HCT116 (cell line): Measurements from ENCODE around the gene PPIL3.

ENCODE experiments used
- CTCF ChIP-seq, 3 experiments: fragments of 200-600 bp in 1 of 3; sonication (generic) in 1 of 3; IDR thresholded peaks in 2 of 3; conservative IDR thresholded peaks in 1 of 3; 2 replicates each; pipeline ENCODE4 v1.5.1; 2012 to 2017; ENCODE audit warnings: low read depth in 2 of 3, low read length in 2 of 3, antibody characterized with exemption in 1 of 3, borderline replicate concordance in 1 of 3, control low read depth in 1 of 3, mild to moderate bottlenecking in 1 of 3, mixed read lengths in 1 of 3, mixed run types in 1 of 3, moderate library complexity in 1 of 3; ENCODE audit not compliant: insufficient read depth in 1 of 3
- EZH2 ChIP-seq: fragments of 200-600 bp; sonication (generic); IDR thresholded peaks from 2 replicates; pipeline ENCODE4 v1.6.1; 2017; ENCODE audit warnings: antibody characterized with exemption, mixed run types

- TF ChIP-seq EZH2 (no peak), CTCF (IDR thresholded peaks at IDR 0.05 in 2 of 3, conservative IDR thresholded peaks at IDR 0.05 in 1 of 3; ENCODE audit: borderline replicate concordance in 1 of 3, insufficient read depth in 1 of 3, low read depth in 2 of 3, low read length in 2 of 3) (no peak)
Observed at GRCh38 chr2:200869014-200869413, 19.9 kb downstream of the PPIL3 start.
